Measurements from ENCODE around the gene CNOT2. TPM values are rescaled to one million over a fixed set of nuclear protein-coding genes. Genes with fewer than 3 reads are reported as not detected.

Gene CNOT2
- total and polyA plus RNA-seq, 2 donors (not counting 1 experiment from before 2014, with no cell fraction given) = 65.0 to 120 TPM

GRCh38 chr12:70194076-70194475, 49.2 kb upstream of the CNOT2 start:
- ChIA-PET POLR2A (no interaction called here), CTCF (no interaction called here)
- Mint-ChIP-seq H3K27me3 (no peaks in the 10 kb centered on the region), H3K4me3 (no peak overlapping the region), H3K27ac (no peak overlapping the region), H3K4me1 (no peaks in the 10 kb centered on the region), H3K9me3 (ENCODE audit: insufficient read depth) (no peaks in the 10 kb centered on the region)
- Histone ChIP-seq H3K9ac (ENCODE audit: low read length) (no peak overlapping the region), H3K4me2 (replicated peaks; ENCODE audit: low read depth, low read length, poor library complexity, severe bottlenecking) (no peak overlapping the region), H4K20me1 (ENCODE audit: control insufficient read depth, insufficient read depth, low read length, poor library complexity, severe bottlenecking) (no peaks in the 10 kb centered on the region), H3K4me1 (ENCODE audit: control insufficient read depth in 2 of 2, insufficient read depth in 2 of 2, low read length in 2 of 2) (no peaks in the 10 kb centered on the region), H3K36me3 (replicated peaks in 1 of 2; ENCODE audit: control extremely low read depth in 1 of 2, control insufficient read depth in 1 of 2, extremely low read depth in 1 of 2, insufficient read depth in 2 of 2, low read length in 1 of 2) (no peaks in the 10 kb centered on the region), H3K4me3 (ENCODE audit: control extremely low read depth in 1 of 5, extremely low read depth in 1 of 5, insufficient read depth in 1 of 5, low read depth in 2 of 5, low read length in 4 of 5) (no peak overlapping the region), H2AFZ (ENCODE audit: insufficient read depth, low read depth, low read length, poor library complexity, severe bottlenecking) (no peak overlapping the region), H3K9me3 (ENCODE audit: control extremely low read depth in 1 of 3, control insufficient read depth in 2 of 3, insufficient read depth in 1 of 3, low read length in 2 of 3) (no peaks in the 10 kb centered on the region), H3K27me3 (replicated peaks in 1 of 4; ENCODE audit: control extremely low read depth in 1 of 4, control insufficient read depth in 3 of 4, insufficient read depth in 4 of 4, low read length in 3 of 4) (no peaks in the 10 kb centered on the region), H3K27ac (ENCODE audit: low read length in 2 of 2) (no peak overlapping the region), H3K79me2 (ENCODE audit: control insufficient read depth, insufficient read depth, low read length) (no peaks in the 10 kb centered on the region)
- ATAC-seq (ENCODE audit: low read depth) (no peak), DNase-seq (no peak)
- intact Hi-C loops (cut with micrococcal nuclease) = no loop called here
- TF ChIP-seq EZH2 (IDR thresholded peaks at IDR 0.05; ENCODE audit: borderline replicate concordance, insufficient read depth, low read depth, low read length, poor library complexity, severe bottlenecking) (no peak), CTCF (IDR thresholded peaks at IDR 0.05) (no peak)

- H3K9ac ChIP-seq (ENCODE audit: low read length) = no peak overlapping the region
- Mint-ChIP-seq H3K27me3 (no peaks in the 10 kb centered on the region), H3K4me3 (no peak overlapping the region), H3K9me3 (ENCODE audit: insufficient read depth) (no peaks in the 10 kb centered on the region), H3K4me1 (no peaks in the 10 kb centered on the region), H3K27ac (no peak overlapping the region)
- H3K79me2 ChIP-seq (ENCODE audit: control insufficient read depth, insufficient read depth, low read length) = no peaks in the 10 kb centered on the region
- intact Hi-C loops (cut with micrococcal nuclease) = no loop called here
- H3K9me3 ChIP-seq (ENCODE audit: control extremely low read depth in 1 of 3, control insufficient read depth in 2 of 3, insufficient read depth in 1 of 3, low read length in 2 of 3) = no peaks in the 10 kb centered on the region
- H3K4me3 ChIP-seq (ENCODE audit: control extremely low read depth in 1 of 5, extremely low read depth in 1 of 5, insufficient read depth in 1 of 5, low read depth in 2 of 5, low read length in 4 of 5) = no peak overlapping the region
- no peak overlapping the region for H3K4me2 ChIP-seq (replicated peaks; ENCODE audit: low read depth, low read length, poor library complexity, severe bottlenecking)
- no peak overlapping the region for H3K27ac ChIP-seq (ENCODE audit: low read length in 2 of 2)
- POLR2A ChIA-PET = no interaction called here
- CTCF ChIA-PET = no interaction called here
- ATAC-seq (ENCODE audit: low read depth) (no peak), DNase-seq (no peak)
- no peaks in the 10 kb centered on the region for H4K20me1 ChIP-seq (ENCODE audit: control insufficient read depth, insufficient read depth, low read length, poor library complexity, severe bottlenecking)
- no peaks in the 10 kb centered on the region for H3K4me1 ChIP-seq (ENCODE audit: control insufficient read depth in 2 of 2, insufficient read depth in 2 of 2, low read length in 2 of 2)
- no peak overlapping the region for H2AFZ ChIP-seq (ENCODE audit: insufficient read depth, low read depth, low read length, poor library complexity, severe bottlenecking)
- H3K27me3 ChIP-seq (replicated peaks in 1 of 4; ENCODE audit: control extremely low read depth in 1 of 4, control insufficient read depth in 3 of 4, insufficient read depth in 4 of 4, low read length in 3 of 4) = no peaks in the 10 kb centered on the region
- WGBS (ENCODE audit: insufficient coverage) = no CpG with 5 or more reads among the region's 1 CpG
- TF ChIP-seq EZH2 (IDR thresholded peaks at IDR 0.05; ENCODE audit: borderline replicate concordance, insufficient read depth, low read depth, low read length, poor library complexity, severe bottlenecking) (no peak), CTCF (IDR thresholded peaks at IDR 0.05) (no peak)
- H3K36me3 ChIP-seq (replicated peaks in 1 of 2; ENCODE audit: control extremely low read depth in 1 of 2, control insufficient read depth in 1 of 2, extremely low read depth in 1 of 2, insufficient read depth in 2 of 2, low read length in 1 of 2) = no peaks in the 10 kb centered on the region
Measured at GRCh38 chr12:70196811-70197281, 46.4 kb upstream of the CNOT2 start.

Data from B cell (primary cell).